Measurements from ENCODE around the gene PTRH1. TPM values are rescaled to one million over a fixed set of nuclear protein-coding genes. Genes with fewer than 3 reads are reported as not detected.

PTRH1 gene
- total RNA-seq, 1 experiment from 2014 or later: 8.7 TPM

DNA sequence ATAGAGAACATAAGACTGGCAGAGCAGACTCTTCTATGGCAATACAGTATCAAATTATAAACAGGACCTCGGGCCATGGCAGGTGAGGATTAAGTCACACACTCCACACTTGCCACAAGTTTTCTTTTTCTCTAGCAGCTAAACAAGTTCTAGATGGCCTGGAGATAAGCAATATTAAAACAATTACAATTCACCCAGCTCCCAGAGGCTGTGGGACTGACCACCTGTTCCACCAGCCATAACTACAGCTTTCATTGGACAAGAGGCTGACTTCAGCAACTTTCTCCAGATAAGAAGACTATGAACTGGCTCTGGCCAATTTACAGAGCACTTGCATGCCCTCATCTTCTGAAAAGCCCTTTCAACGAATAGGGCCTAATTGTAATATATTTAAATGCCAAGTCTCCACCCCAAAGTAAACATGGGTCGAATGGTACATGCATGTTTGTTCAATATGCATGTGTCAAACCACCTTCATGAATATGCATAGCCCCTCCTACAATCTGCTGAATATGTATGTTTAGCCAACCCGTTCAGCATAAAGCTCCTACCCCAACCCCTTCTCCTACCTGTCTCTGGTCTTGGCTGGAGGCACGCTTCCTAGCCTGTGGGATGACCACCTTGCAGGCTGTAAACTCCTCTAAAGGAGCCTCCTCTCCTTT, 14.7 kb downstream of the PTRH1 start:
- ChIA-PET CTCF (interaction anchor here (0.6 to 1.3 kb wide), 2 partner anchors 34 to 191 kb away, joined by 4 to 11 read pairs; partner anchors contain the start of gene TOR2A), POLR2A (no interaction called here)
- Histone ChIP-seq H3K9me3 (no peaks in the 10 kb centered on the region), H3K27me3 (replicated peaks; ENCODE audit: control insufficient read depth, insufficient read depth, low read length) (no peaks in the 10 kb centered on the region), H3K36me3 (ENCODE audit: control insufficient read depth, insufficient read depth, low read length) (no peaks in the 10 kb centered on the region), H3K4me1 (no peaks in the 10 kb centered on the region), H3K4me3 (ENCODE audit: low read depth, low read length) (no peak overlapping the region)
- TF ChIP-seq, protein P1, sequence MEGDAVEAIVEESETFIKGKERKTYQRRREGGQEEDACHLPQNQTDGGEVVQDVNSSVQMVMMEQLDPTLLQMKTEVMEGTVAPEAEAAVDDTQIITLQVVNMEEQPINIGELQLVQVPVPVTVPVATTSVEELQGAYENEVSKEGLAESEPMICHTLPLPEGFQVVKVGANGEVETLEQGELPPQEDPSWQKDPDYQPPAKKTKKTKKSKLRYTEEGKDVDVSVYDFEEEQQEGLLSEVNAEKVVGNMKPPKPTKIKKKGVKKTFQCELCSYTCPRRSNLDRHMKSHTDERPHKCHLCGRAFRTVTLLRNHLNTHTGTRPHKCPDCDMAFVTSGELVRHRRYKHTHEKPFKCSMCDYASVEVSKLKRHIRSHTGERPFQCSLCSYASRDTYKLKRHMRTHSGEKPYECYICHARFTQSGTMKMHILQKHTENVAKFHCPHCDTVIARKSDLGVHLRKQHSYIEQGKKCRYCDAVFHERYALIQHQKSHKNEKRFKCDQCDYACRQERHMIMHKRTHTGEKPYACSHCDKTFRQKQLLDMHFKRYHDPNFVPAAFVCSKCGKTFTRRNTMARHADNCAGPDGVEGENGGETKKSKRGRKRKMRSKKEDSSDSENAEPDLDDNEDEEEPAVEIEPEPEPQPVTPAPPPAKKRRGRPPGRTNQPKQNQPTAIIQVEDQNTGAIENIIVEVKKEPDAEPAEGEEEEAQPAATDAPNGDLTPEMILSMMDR (IDR thresholded peaks at IDR 0.05; ENCODE audit: insufficient read depth in 1 of 2, low read depth in 1 of 2, low read length in 1 of 2, severe bottlenecking in 1 of 2, unreplicated experiment in 1 of 2): no peak
- intact Hi-C loops (cut with micrococcal nuclease; ENCODE audit: unreplicated experiment): no loop called here
- H3K4me3 Mint-ChIP-seq (ENCODE audit: unreplicated experiment): peak overlapping the region; percentile 45
- H3K27me3 Mint-ChIP-seq (ENCODE audit: insufficient read depth, unreplicated experiment): no peaks in the 10 kb centered on the region
- H3K36me3 Mint-ChIP-seq (ENCODE audit: insufficient read depth, unreplicated experiment): peaks cover 6% of the 10 kb centered on the region
- H3K27ac Mint-ChIP-seq (ENCODE audit: unreplicated experiment): no peak overlapping the region
- H3K4me1 Mint-ChIP-seq (ENCODE audit: low read depth, unreplicated experiment): no peaks in the 10 kb centered on the region
- H3K9me3 Mint-ChIP-seq (ENCODE audit: unreplicated experiment): no peaks in the 10 kb centered on the region
- no TSS peak for BruUV-seq (replicated peaks)
- no peak for DNase-seq

DNA sequence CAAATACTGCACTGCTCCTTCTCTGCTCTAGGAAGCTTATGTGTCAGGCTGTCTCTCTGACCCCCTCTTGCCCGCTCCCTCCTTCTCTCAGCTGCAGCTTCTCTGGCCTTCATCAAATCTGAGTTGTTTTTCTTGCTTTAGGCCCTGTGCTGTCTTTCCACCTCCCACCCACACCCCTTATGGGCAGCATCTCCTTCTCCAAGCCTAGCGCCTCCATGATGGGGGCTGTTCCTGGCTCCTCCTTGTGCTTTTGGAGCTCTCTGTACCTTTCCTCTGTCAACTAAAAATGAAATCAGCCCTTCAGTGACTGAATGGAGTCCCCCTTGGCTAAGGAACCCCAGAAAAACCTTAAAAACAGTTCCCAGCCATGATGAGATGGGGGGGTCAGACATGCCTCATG, 15.3 kb downstream of the PTRH1 start:
- Mint-ChIP-seq H3K4me3 (ENCODE audit: unreplicated experiment) (peak overlapping the region; percentile 45), H3K9me3 (ENCODE audit: unreplicated experiment) (no peaks in the 10 kb centered on the region), H3K4me1 (ENCODE audit: low read depth, unreplicated experiment) (no peaks in the 10 kb centered on the region), H3K27me3 (ENCODE audit: insufficient read depth, unreplicated experiment) (no peaks in the 10 kb centered on the region), H3K27ac (ENCODE audit: unreplicated experiment) (no peak overlapping the region), H3K36me3 (ENCODE audit: insufficient read depth, unreplicated experiment) (peaks cover 6% of the 10 kb centered on the region)
- no peak overlapping the region for H3K4me3 ChIP-seq (ENCODE audit: low read depth, low read length)
- CTCF ChIA-PET: no interaction called here
- POLR2A ChIA-PET: no interaction called here
- TF ChIP-seq, protein P1 (IDR thresholded peaks at IDR 0.05; ENCODE audit: insufficient read depth in 1 of 2, low read depth in 1 of 2, low read length in 1 of 2, severe bottlenecking in 1 of 2, unreplicated experiment in 1 of 2): no peak
- no peak for DNase-seq
- BruUV-seq (replicated peaks): no TSS peak
- H3K9me3 ChIP-seq: no peaks in the 10 kb centered on the region
- intact Hi-C loops (cut with micrococcal nuclease; ENCODE audit: unreplicated experiment): no loop called here
- H3K36me3 ChIP-seq (ENCODE audit: control insufficient read depth, insufficient read depth, low read length): no peaks in the 10 kb centered on the region
- no peaks in the 10 kb centered on the region for H3K27me3 ChIP-seq (replicated peaks; ENCODE audit: control insufficient read depth, insufficient read depth, low read length)
- H3K4me1 ChIP-seq: no peaks in the 10 kb centered on the region

DNA sequence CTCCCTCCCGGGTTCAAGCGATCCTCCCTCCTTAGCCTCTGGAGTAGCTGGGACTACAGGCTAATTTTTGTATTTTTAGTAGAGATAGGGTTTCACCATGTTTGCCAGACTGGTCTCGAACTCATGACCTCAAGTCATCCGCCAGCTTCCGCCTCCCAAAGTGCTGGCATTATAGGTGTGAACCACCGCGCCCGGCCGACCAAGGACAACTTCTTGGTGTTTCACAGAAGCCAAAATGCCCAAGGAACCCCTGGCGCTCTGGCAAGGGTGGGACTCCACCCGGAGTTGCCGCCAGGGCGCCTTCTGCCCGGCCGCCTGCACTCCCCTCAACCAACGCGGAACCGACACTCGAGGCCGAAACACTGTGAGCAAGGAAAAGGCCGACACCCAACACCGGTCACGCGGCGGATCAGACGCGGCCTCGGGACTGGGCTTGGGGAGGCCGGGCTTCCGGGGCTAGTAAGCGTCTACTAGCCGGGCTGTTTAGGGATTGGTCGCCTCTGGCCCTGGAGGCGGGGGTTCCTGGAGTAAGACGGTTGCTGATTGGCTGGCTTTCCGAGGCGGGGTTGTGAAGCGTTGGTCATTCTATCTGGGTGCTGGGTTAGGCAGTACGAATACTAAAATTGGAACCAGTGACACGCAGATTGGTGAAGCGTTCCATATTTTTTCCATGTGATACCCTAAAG, 16.3 kb downstream of the PTRH1 start:
- Histone ChIP-seq H3K4me3 (ENCODE audit: low read depth, low read length) (peak overlapping the region; percentile 57), H3K36me3 (ENCODE audit: control insufficient read depth, insufficient read depth, low read length) (no peaks in the 10 kb centered on the region), H3K9me3 (no peaks in the 10 kb centered on the region), H3K27me3 (replicated peaks; ENCODE audit: control insufficient read depth, insufficient read depth, low read length) (no peaks in the 10 kb centered on the region), H3K4me1 (no peaks in the 10 kb centered on the region)
- Mint-ChIP-seq H3K36me3 (ENCODE audit: insufficient read depth, unreplicated experiment) (peaks cover 6% of the 10 kb centered on the region), H3K27me3 (ENCODE audit: insufficient read depth, unreplicated experiment) (no peaks in the 10 kb centered on the region), H3K4me1 (ENCODE audit: low read depth, unreplicated experiment) (no peaks in the 10 kb centered on the region), H3K27ac (ENCODE audit: unreplicated experiment) (peak overlapping the region; percentile 90), H3K9me3 (ENCODE audit: unreplicated experiment) (no peaks in the 10 kb centered on the region), H3K4me3 (ENCODE audit: unreplicated experiment) (peak overlapping the region; percentile 80)
- peak; percentile 97 to 98 for DNase-seq
- ChIA-PET POLR2A (no interaction called here), CTCF (no interaction called here)
- intact Hi-C loops (cut with micrococcal nuclease; ENCODE audit: unreplicated experiment): no loop called here
- TF ChIP-seq, protein P1 (IDR thresholded peaks at IDR 0.05; ENCODE audit: insufficient read depth in 1 of 2, low read depth in 1 of 2, low read length in 1 of 2, severe bottlenecking in 1 of 2, unreplicated experiment in 1 of 2): peak in 1 of 2 experiments; percentile 12
- BruUV-seq (replicated peaks): TSS peak; percentile 82

Measured in Caco-2 (cell line).